Measurements from ENCODE around the gene GRIA2.

DNA sequence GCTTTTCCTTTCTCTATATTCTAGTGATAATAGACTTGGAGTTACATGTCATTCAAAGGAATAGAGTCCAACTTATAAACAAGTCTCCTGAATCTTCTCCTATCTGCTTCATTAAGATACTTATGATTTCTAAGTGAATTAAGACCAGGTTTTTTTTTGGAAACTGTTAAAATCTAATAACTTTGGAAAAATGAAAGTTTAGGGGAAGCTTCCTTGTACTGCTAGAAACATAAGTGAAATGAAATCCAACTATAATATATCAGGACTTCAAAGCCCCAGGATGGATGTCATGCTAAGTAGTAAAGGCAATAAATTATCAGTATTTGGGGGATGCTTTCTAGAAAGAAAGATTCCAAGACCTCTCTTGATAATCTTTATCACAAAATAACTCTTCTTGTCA is 24.8 kb downstream of the GRIA2 start:
- TF ChIP-seq, protein P1, sequence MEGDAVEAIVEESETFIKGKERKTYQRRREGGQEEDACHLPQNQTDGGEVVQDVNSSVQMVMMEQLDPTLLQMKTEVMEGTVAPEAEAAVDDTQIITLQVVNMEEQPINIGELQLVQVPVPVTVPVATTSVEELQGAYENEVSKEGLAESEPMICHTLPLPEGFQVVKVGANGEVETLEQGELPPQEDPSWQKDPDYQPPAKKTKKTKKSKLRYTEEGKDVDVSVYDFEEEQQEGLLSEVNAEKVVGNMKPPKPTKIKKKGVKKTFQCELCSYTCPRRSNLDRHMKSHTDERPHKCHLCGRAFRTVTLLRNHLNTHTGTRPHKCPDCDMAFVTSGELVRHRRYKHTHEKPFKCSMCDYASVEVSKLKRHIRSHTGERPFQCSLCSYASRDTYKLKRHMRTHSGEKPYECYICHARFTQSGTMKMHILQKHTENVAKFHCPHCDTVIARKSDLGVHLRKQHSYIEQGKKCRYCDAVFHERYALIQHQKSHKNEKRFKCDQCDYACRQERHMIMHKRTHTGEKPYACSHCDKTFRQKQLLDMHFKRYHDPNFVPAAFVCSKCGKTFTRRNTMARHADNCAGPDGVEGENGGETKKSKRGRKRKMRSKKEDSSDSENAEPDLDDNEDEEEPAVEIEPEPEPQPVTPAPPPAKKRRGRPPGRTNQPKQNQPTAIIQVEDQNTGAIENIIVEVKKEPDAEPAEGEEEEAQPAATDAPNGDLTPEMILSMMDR (IDR thresholded peaks at IDR 0.05), result no peak
- TF ChIP-seq POLR2A (IDR thresholded peaks at IDR 0.05), result no peak
